Neural cell (in vitro differentiated cells): ENCODE data around the gene CPEB3. TPM values are rescaled to one million over a fixed set of nuclear protein-coding genes. Genes with fewer than 3 reads are reported as not detected.

ENCODE experiments used
- H2AFZ ChIP-seq: fragments of 200-600, 300-800 bp; sonication (generic), shearing (Covaris generic); 2 replicates; pipeline ENCODE4 v1.6.0; 2014; ENCODE audit warnings: low read depth, mild to moderate bottlenecking, antibody characterized with exemption, low read length, moderate library complexity
- H3F3A ChIP-seq: fragments of 200-600 bp; shearing (Covaris generic); 2 replicates; pipeline ENCODE4 v1.6.1; 2016; ENCODE audit warnings: mild to moderate bottlenecking, moderate library complexity, mixed read lengths, antibody characterized with exemption, low read length; ENCODE audit not compliant: insufficient read depth, poor library complexity, severe bottlenecking
- H3K27ac ChIP-seq: fragments of 200-600, 300-800 bp; sonication (generic), shearing (Covaris generic); 2 replicates; pipeline ENCODE4 v1.5.1; 2014; ENCODE audit warnings: mild to moderate bottlenecking, low read length, moderate library complexity
- H3K27me3 ChIP-seq: fragments of 300-800, 200-600 bp; sonication (generic), shearing (Covaris generic); 2 replicates; pipeline ENCODE4 v1.6.0; 2014; ENCODE audit warnings: mild to moderate bottlenecking, low read depth, low read length, moderate library complexity; ENCODE audit not compliant: insufficient read depth
- H3K36me3 ChIP-seq: fragments of 300-800, 200-600 bp; sonication (generic), shearing (Covaris generic); 2 replicates; pipeline ENCODE4 v1.5.1; 2014; ENCODE audit warnings: mild to moderate bottlenecking, antibody characterized with exemption, low read length, moderate library complexity; ENCODE audit not compliant: insufficient read depth
- H3K4me2 ChIP-seq: fragments of 300-800, 200-600 bp; sonication (generic), shearing (Covaris generic); 2 replicates; pipeline ENCODE4 v1.6.0; 2014; ENCODE audit warnings: mild to moderate bottlenecking, low read length
- H3K4me3 ChIP-seq: fragments of 300-800, 200-600 bp; sonication (generic), shearing (Covaris generic); 2 replicates; pipeline ENCODE4 v1.5.1; 2014; ENCODE audit warnings: mild to moderate bottlenecking, low read length, moderate library complexity
- H3K79me2 ChIP-seq: fragments of 200-600 bp; shearing (Covaris generic); replicated peaks from 2 replicates; pipeline ENCODE4 v1.6.0; 2014; ENCODE audit warnings: mild to moderate bottlenecking, low read length, moderate library complexity; ENCODE audit not compliant: insufficient read depth
- H3K9ac ChIP-seq: fragments of 300-800, 200-600 bp; sonication (generic), shearing (Covaris generic); 2 replicates; pipeline ENCODE4 v1.6.1; 2016; ENCODE audit warnings: mild to moderate bottlenecking, low read length, mixed read lengths
- H3K9me2 ChIP-seq: fragments of 200-600 bp; shearing (Covaris generic); 2 replicates; pipeline ENCODE4 v1.6.1; 2016; ENCODE audit warnings: mild to moderate bottlenecking, low read length, mixed read lengths; ENCODE audit not compliant: insufficient read depth
- H3K9me3 ChIP-seq: fragments of 200-600, 300-800 bp; sonication (generic), shearing (Covaris generic); 2 replicates; pipeline ENCODE4 v1.6.1; 2016; ENCODE audit warnings: mild to moderate bottlenecking, mixed run types, low read length, moderate library complexity, mixed read lengths
- H4K20me1 ChIP-seq: fragments of 200-600 bp; shearing (Covaris generic); 2 replicates; pipeline ENCODE4 v1.6.1; 2016; ENCODE audit warnings: mild to moderate bottlenecking, mixed run types; ENCODE audit not compliant: insufficient read depth
- EP300 ChIP-seq: fragments of 450-650 bp; conservative IDR thresholded peaks from 2 replicates; pipeline ENCODE4 v1.6.1; 2014; ENCODE audit warnings: antibody characterized with exemption, mild to moderate bottlenecking, moderate library complexity; ENCODE audit not compliant: poor library complexity, severe bottlenecking
- EZH2 ChIP-seq: fragments of 200-600, 300-800 bp; shearing (Covaris generic), sonication (generic); IDR thresholded peaks from 2 replicates; pipeline ENCODE4 v1.6.1; 2014; ENCODE audit warnings: antibody characterized with exemption, low read length, borderline replicate concordance, mild to moderate bottlenecking; ENCODE audit not compliant: insufficient read depth, poor library complexity, severe bottlenecking
- MXI1 ChIP-seq: fragments of 450-650 bp; conservative IDR thresholded peaks from 2 replicates; pipeline ENCODE4 v1.6.1; 2014; ENCODE audit warnings: antibody characterized with exemption, mild to moderate bottlenecking; ENCODE audit not compliant: poor library complexity, severe bottlenecking
- POLR2AphosphoS5 ChIP-seq: IDR thresholded peaks from 2 replicates; pipeline ENCODE4 v1.6.1; 2012
- RAD21 ChIP-seq: fragments of 450-650 bp; conservative IDR thresholded peaks from 2 replicates; pipeline ENCODE4 v1.6.1; 2014; ENCODE audit warnings: antibody characterized with exemption, mild to moderate bottlenecking, moderate library complexity
- SMC3 ChIP-seq: fragments of 450-650 bp; conservative IDR thresholded peaks from 2 replicates; pipeline ENCODE4 v1.6.1; 2014; ENCODE audit warnings: antibody characterized with exemption, mild to moderate bottlenecking, moderate library complexity; ENCODE audit not compliant: poor library complexity
- TAF1 ChIP-seq: IDR thresholded peaks from 2 replicates; pipeline ENCODE4 v1.6.1; 2012; ENCODE audit warnings: low read depth
- polyA plus RNA-seq: library from polyadenylated mRNA; depleted of rRNA; stranded (reverse); fragments of >200 nt; gene quantifications from 2 replicates; pipeline ENCODE4 v1.2.3, GENCODE V29; 2014
- TF ChIP-seq, protein P1 (sequence below): IDR thresholded peaks from 2 replicates; pipeline ENCODE4 v1.6.1; 2012; ENCODE audit warnings: borderline replicate concordance
- TF ChIP-seq, protein P2 (sequence below): fragments of 450-650 bp; IDR thresholded peaks from 2 replicates; pipeline ENCODE4 v1.5.1; 2014; ENCODE audit warnings: antibody characterized with exemption, mild to moderate bottlenecking, moderate library complexity; ENCODE audit not compliant: poor library complexity, severe bottlenecking

CPEB3 gene
- polyA plus RNA-seq, 1 donor from 2014 or later, result 20.0 TPM

DNA sequence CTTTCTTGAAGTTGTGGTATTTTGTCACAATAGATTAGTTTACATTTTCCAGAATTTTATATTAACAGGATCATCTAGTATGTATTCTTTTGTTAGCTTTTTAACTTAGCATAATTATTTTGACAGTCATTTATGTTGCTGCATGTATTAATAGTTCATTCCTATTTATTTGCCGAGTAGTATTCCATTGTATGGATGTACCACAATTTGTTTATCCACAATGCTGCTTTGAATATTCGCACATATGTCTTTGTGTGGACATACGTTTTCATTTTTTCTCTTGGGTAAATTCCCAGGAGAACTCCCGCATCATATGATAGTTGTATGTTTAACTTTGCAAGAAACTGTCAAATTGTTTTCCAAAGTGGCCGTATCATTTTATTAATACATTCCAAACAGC, 115.7 kb downstream of the CPEB3 start:
- H3K9ac ChIP-seq, result no peak overlapping the region
- H3K4me2 ChIP-seq, result no peak overlapping the region
- no peaks in the 10 kb centered on the region for H3F3A ChIP-seq
- no peaks in the 10 kb centered on the region for H3K27me3 ChIP-seq
- H3K4me3 ChIP-seq, result no peak overlapping the region
- no peaks in the 10 kb centered on the region for H3K9me2 ChIP-seq
- H3K9me3 ChIP-seq, result no peaks in the 10 kb centered on the region
- no peak overlapping the region for H3K27ac ChIP-seq
- peaks cover 3% of the 10 kb centered on the region for H3K36me3 ChIP-seq
- no peaks in the 10 kb centered on the region for H4K20me1 ChIP-seq
- H2AFZ ChIP-seq, result no peak overlapping the region
- no peaks in the 10 kb centered on the region for H3K79me2 ChIP-seq
- no peak for TF ChIP-seq RAD21
- TF ChIP-seq SMC3, result no peak
- TF ChIP-seq, protein P1, sequence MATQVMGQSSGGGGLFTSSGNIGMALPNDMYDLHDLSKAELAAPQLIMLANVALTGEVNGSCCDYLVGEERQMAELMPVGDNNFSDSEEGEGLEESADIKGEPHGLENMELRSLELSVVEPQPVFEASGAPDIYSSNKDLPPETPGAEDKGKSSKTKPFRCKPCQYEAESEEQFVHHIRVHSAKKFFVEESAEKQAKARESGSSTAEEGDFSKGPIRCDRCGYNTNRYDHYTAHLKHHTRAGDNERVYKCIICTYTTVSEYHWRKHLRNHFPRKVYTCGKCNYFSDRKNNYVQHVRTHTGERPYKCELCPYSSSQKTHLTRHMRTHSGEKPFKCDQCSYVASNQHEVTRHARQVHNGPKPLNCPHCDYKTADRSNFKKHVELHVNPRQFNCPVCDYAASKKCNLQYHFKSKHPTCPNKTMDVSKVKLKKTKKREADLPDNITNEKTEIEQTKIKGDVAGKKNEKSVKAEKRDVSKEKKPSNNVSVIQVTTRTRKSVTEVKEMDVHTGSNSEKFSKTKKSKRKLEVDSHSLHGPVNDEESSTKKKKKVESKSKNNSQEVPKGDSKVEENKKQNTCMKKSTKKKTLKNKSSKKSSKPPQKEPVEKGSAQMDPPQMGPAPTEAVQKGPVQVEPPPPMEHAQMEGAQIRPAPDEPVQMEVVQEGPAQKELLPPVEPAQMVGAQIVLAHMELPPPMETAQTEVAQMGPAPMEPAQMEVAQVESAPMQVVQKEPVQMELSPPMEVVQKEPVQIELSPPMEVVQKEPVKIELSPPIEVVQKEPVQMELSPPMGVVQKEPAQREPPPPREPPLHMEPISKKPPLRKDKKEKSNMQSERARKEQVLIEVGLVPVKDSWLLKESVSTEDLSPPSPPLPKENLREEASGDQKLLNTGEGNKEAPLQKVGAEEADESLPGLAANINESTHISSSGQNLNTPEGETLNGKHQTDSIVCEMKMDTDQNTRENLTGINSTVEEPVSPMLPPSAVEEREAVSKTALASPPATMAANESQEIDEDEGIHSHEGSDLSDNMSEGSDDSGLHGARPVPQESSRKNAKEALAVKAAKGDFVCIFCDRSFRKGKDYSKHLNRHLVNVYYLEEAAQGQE, result no peak
- no peak for TF ChIP-seq POLR2AphosphoS5
- no peak for TF ChIP-seq EZH2
- TF ChIP-seq, protein P2, sequence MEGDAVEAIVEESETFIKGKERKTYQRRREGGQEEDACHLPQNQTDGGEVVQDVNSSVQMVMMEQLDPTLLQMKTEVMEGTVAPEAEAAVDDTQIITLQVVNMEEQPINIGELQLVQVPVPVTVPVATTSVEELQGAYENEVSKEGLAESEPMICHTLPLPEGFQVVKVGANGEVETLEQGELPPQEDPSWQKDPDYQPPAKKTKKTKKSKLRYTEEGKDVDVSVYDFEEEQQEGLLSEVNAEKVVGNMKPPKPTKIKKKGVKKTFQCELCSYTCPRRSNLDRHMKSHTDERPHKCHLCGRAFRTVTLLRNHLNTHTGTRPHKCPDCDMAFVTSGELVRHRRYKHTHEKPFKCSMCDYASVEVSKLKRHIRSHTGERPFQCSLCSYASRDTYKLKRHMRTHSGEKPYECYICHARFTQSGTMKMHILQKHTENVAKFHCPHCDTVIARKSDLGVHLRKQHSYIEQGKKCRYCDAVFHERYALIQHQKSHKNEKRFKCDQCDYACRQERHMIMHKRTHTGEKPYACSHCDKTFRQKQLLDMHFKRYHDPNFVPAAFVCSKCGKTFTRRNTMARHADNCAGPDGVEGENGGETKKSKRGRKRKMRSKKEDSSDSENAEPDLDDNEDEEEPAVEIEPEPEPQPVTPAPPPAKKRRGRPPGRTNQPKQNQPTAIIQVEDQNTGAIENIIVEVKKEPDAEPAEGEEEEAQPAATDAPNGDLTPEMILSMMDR, result no peak
- TF ChIP-seq TAF1, result no peak
- no peak for TF ChIP-seq MXI1
- TF ChIP-seq EP300, result no peak

DNA sequence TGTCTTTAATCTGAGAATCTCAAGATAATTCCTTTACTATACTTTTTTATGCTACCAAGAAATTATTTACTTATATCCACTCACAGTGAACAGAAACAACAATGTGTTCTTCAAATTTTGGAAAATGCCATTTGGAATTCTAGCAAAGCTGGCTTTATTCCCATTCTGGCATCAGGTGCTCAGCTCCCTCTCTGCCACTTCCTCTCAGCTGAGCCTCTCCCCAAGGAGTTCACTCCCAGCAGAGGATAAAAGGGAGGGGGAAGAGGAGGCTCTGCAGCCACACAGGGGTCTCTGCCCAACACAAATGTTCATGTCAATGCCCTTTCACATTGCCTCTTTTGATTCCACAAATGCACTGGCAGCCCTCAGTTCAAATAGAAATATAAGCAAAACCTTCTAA, 116.9 kb downstream of the CPEB3 start:
- no peak overlapping the region for H3K4me3 ChIP-seq
- H3K9ac ChIP-seq, result no peak overlapping the region

More for the DNA sequence above, 116.9 kb downstream of the CPEB3 start:
- Histone ChIP-seq H2AFZ (no peak overlapping the region), H4K20me1 (no peaks in the 10 kb centered on the region), H3K4me2 (no peak overlapping the region), H3K9me3 (no peaks in the 10 kb centered on the region), H3K27me3 (no peaks in the 10 kb centered on the region), H3F3A (no peaks in the 10 kb centered on the region), H3K9me2 (no peaks in the 10 kb centered on the region), H3K27ac (no peak overlapping the region), H3K79me2 (no peaks in the 10 kb centered on the region), H3K36me3 (no peaks in the 10 kb centered on the region)
- no peak for TF ChIP-seq EZH2
- no peak for TF ChIP-seq MXI1
- TF ChIP-seq, protein P1, result no peak
- TF ChIP-seq RAD21, result no peak
- TF ChIP-seq POLR2AphosphoS5, result no peak
- no peak for TF ChIP-seq TAF1
- no peak for TF ChIP-seq SMC3
- TF ChIP-seq, protein P2, result no peak
- TF ChIP-seq EP300, result no peak
